Right atrium auricular region (tissue), 2 donors: ENCODE results near the gene MPPED1. TPM values are rescaled to one million over a fixed set of nuclear protein-coding genes. Genes with fewer than 3 reads are reported as not detected.

ENCODE experiments used
- DNase-seq: peaks from one replicate; pipeline ENCODE4 v3.0.0-alpha.2; 2019; ENCODE audit warnings: low spot score
- H3K27ac ChIP-seq, 2 donors: fragments of 200-600 bp; sonication (generic); 1 replicate in 1 of 2; 2 replicates in 1 of 2; pipeline ENCODE4 v1.5.1; 2016 to 2019
- H3K27me3 ChIP-seq, 2 donors: fragments of 200-600 bp; sonication (generic); one replicate each; pipeline versions ENCODE4 v1.5.1 to v1.6.0; 2017 to 2019
- H3K36me3 ChIP-seq: fragments of 200-600 bp; sonication (generic); one replicate; pipeline ENCODE4 v1.5.1; 2016
- H3K4me1 ChIP-seq, 2 donors: fragments of 200-600 bp; sonication (generic); one replicate each; pipeline versions ENCODE4 v1.5.1 to v1.6.0; 2017 to 2019
- H3K4me3 ChIP-seq, 2 donors: fragments of 200-600 bp; sonication (generic); 1 replicate in 1 of 2; 2 replicates in 1 of 2; pipeline ENCODE4 v1.5.1; 2017 to 2019; ENCODE audit warnings: mild to moderate bottlenecking in 1 of 2, moderate library complexity in 1 of 2
- H3K9me3 ChIP-seq, 2 donors: fragments of 200-600 bp; sonication (generic); one replicate each; pipeline ENCODE4 v1.5.1; 2019
- total RNA-seq, 2 donors: library from RNA; depleted of rRNA; stranded (reverse); fragments of >200 nt; gene quantifications; one replicate each; pipeline ENCODE4 v1.1.0, GENCODE V29; 2016
- TF ChIP-seq, protein P1 (sequence below), 2 donors: fragments of 200-600 bp; sonication (generic); IDR thresholded peaks; one replicate each; pipeline ENCODE4 v1.5.1; 2019; ENCODE audit warnings: antibody characterized with exemption in 2 of 2

MPPED1 gene
- total RNA-seq, 2 donors from 2014 or later = not detected

DNA sequence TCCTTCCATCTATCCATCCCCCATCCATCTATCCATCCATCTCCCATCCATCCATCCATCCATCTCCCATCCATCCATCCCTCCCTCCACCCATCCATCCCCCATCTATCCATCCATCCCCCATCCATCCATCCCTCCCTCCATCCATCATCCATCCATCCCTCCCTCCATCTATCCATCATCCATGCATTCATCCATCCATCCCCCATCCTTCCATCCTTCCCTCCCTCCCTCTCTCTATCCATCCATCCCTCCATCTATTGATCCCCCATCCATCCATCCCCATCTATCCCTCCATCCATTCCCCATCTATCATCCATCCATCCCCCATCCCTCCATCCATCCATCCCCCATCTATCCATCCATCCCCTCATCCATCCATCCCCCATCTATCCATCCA, 96.7 kb downstream of the MPPED1 start:
- no peak for DNase-seq
- no peaks in the 10 kb centered on the region for H3K36me3 ChIP-seq
- H3K9me3 ChIP-seq = no peaks in the 10 kb centered on the region
- no peaks in the 10 kb centered on the region for H3K27me3 ChIP-seq
- H3K4me3 ChIP-seq = no peak overlapping the region
- TF ChIP-seq, protein P1, sequence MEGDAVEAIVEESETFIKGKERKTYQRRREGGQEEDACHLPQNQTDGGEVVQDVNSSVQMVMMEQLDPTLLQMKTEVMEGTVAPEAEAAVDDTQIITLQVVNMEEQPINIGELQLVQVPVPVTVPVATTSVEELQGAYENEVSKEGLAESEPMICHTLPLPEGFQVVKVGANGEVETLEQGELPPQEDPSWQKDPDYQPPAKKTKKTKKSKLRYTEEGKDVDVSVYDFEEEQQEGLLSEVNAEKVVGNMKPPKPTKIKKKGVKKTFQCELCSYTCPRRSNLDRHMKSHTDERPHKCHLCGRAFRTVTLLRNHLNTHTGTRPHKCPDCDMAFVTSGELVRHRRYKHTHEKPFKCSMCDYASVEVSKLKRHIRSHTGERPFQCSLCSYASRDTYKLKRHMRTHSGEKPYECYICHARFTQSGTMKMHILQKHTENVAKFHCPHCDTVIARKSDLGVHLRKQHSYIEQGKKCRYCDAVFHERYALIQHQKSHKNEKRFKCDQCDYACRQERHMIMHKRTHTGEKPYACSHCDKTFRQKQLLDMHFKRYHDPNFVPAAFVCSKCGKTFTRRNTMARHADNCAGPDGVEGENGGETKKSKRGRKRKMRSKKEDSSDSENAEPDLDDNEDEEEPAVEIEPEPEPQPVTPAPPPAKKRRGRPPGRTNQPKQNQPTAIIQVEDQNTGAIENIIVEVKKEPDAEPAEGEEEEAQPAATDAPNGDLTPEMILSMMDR (IDR thresholded peaks at IDR 0.05) = no peak
- H3K4me1 ChIP-seq = no peaks in the 10 kb centered on the region
- H3K27ac ChIP-seq = no peak overlapping the region

DNA sequence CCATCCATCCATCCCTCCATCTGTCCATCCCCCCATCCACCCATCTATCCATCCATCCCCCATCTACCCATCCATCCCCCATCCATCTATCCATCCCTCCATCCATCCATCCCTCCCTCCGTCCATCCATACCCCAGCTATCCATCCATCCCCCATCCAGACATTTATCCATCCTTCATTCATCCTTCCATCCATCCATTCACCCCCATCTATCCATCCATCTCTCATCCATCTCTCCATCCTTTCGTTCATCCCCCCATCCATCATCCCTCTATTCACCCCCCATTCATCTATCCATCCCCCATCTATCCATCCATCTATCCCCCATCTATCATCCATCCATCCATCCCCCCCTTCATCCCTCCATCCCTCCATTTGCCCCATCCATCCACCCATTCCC, 97.5 kb downstream of the MPPED1 start:
- Histone ChIP-seq H3K4me1 (no peaks in the 10 kb centered on the region), H3K4me3 (no peak overlapping the region), H3K27ac (no peak overlapping the region), H3K36me3 (no peaks in the 10 kb centered on the region), H3K9me3 (no peaks in the 10 kb centered on the region), H3K27me3 (no peaks in the 10 kb centered on the region)
- no peak for DNase-seq
- TF ChIP-seq, protein P1 (IDR thresholded peaks at IDR 0.05) = no peak

DNA sequence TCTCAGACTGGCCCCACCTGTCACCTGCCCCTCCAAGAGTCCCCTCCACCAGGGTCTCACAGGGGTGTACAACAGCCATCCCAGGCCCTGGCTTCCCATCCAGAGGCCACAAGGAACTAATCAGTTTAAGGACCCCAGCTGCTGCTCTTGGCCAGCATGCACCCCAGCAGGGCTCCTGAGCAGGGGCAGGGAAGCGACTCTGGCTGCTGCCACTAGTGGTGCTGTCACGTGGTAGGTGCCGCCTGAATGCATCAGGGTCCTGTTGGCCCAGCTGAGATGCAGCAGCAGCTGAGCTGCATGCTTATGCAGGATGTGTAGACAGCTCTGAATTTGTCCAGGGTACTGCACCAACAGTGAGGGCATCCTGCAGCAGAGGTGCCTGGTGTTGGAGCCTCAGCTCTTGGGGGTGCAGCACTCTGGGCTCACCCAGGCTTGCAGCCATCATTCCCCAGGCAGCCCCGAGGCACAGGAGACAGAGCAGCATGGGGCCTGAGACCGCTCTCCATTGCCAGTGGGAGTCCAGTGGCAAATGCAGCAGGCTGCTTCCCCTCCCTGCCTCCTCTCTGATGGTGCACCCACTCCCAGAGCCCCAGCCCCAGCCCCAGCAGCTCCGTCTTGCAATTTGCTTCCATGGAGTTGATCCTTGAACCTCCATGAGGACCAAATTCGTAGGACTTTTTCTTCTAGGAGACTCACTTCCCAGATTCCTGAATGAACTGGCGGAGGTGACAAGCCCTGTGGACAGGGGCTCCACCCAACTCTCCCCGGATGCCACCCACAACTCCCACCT, 98.7 kb downstream of the MPPED1 start:
- Histone ChIP-seq H3K4me1 (no peaks in the 10 kb centered on the region), H3K36me3 (no peaks in the 10 kb centered on the region), H3K4me3 (no peak overlapping the region), H3K27me3 (no peaks in the 10 kb centered on the region), H3K27ac (no peak overlapping the region), H3K9me3 (no peaks in the 10 kb centered on the region)
- DNase-seq = no peak
- TF ChIP-seq, protein P1 (IDR thresholded peaks at IDR 0.05) = no peak

DNA sequence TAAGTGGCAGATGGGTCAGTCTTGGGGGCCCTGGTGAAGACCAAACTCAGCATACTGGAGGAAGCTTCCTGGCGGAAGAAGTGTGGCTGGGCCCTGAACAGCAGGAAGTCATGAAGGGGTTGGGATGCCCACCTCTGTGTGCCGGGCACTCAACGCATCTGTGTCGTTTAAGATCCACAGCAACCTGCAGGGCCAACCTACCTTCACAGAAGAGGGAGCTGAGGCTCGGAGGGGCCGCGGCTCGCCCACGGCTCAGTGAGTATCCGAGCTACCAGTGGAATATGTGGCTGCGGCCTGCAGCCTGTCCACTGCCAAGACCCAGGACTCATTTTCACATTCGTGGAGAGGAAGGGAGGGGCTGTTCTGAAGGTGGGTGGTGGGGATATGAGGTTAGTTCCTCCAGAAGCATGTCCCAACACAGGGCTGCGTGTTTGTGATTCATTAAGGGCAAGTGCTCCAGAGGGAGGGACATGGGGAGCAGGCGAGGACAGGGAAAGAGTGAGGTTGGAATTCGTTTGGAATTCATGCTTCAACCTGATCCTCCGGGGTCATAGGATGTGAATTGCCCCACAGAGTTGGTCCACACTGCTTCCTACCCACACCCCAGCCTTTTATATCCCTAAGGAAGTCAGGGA, 99.6 kb downstream of the MPPED1 start:
- Histone ChIP-seq H3K27me3 (no peaks in the 10 kb centered on the region), H3K36me3 (no peaks in the 10 kb centered on the region), H3K27ac (no peak overlapping the region)

DNA sequence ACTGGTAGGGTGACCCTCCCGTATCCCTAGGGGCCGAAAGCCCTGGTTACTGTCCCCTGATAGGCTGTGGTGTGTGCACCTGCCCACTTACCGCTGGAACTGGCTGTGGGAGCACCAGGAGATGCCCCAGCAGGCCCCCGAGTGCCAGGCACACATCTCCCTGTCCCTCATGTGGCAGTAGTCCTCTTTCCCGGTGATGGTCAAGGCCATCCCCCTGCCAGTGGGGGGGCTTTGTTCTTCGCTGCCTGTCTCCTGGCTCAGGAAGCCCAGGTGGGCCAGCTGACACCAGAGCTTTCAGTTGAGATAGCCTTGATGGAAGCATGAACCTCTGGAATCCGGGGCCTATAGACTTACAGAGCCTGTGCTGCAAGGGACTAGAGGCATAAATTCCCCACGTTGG, 100.5 kb downstream of the MPPED1 start:
- Histone ChIP-seq H3K27me3 (no peaks in the 10 kb centered on the region), H3K27ac (no peak overlapping the region), H3K4me3 (no peak overlapping the region), H3K4me1 (no peaks in the 10 kb centered on the region), H3K36me3 (no peaks in the 10 kb centered on the region), H3K9me3 (no peaks in the 10 kb centered on the region)
- no peak for DNase-seq
- TF ChIP-seq, protein P1 (IDR thresholded peaks at IDR 0.05) = no peak

More for the DNA sequence above, 99.6 kb downstream of the MPPED1 start:
- Histone ChIP-seq H3K4me3 (no peak overlapping the region), H3K9me3 (no peaks in the 10 kb centered on the region), H3K4me1 (no peaks in the 10 kb centered on the region)
- TF ChIP-seq, protein P1 (IDR thresholded peaks at IDR 0.05) = no peak
- DNase-seq = no peak
